HepG2 (cell line): ENCODE data around the gene SGF29. TPM values are rescaled to one million over a fixed set of nuclear protein-coding genes. Genes with fewer than 3 reads are reported as not detected.

Experiments used
- AKNA ChIP-seq: sonication (generic); formaldehyde crosslinking; IDR thresholded peaks from 2 replicates; pipeline ENCODE4 v1.4.0; 2020; ENCODE audit warnings: missing genetic modification reagents, borderline replicate concordance
- ATF5 ChIP-seq: sonication (generic); formaldehyde crosslinking; IDR thresholded peaks from 2 replicates; pipeline ENCODE4 v1.4.0; 2020; ENCODE audit warnings: mild to moderate bottlenecking, low read depth, missing genetic modification reagents
- CTCF ChIP-seq: sonication (generic); formaldehyde crosslinking; IDR thresholded peaks from 2 replicates; pipeline ENCODE4 v1.5.0; 2020; ENCODE audit warnings: mild to moderate bottlenecking, missing genetic modification reagents, moderate library complexity
- ETV5 ChIP-seq: IDR thresholded peaks from 2 replicates; pipeline ENCODE4 v1.6.1; 2018; ENCODE audit warnings: missing biosample characterization, missing genetic modification reagents, inconsistent platforms, borderline replicate concordance
- HOMEZ ChIP-seq: IDR thresholded peaks from 2 replicates; pipeline ENCODE4 v1.6.1; 2016; ENCODE audit warnings: low read depth
- HOXA5 ChIP-seq: sonication (generic); formaldehyde crosslinking; IDR thresholded peaks from 2 replicates; pipeline ENCODE4 v1.4.0; 2020; ENCODE audit warnings: missing genetic modification reagents
- KDM4B ChIP-seq: sonication (generic); formaldehyde crosslinking; IDR thresholded peaks from 2 replicates; pipeline ENCODE4 v1.4.0; 2020; ENCODE audit warnings: missing genetic modification reagents
- NFRKB ChIP-seq: fragments of 450-650 bp; IDR thresholded peaks from 2 replicates; pipeline ENCODE4 v1.6.1; 2017
- SATB2 ChIP-seq: sonication (generic); formaldehyde crosslinking; IDR thresholded peaks from 2 replicates; pipeline ENCODE4 v1.5.0; 2020; ENCODE audit warnings: missing genetic modification reagents
- SRSF4 ChIP-seq: fragments of 200-400 bp; formaldehyde crosslinking; IDR thresholded peaks from one replicate; pipeline ENCODE4 v1.6.1; 2018; ENCODE audit warnings: mild to moderate bottlenecking, low read depth, low read length, moderate library complexity; ENCODE audit not compliant: poor library complexity, severe bottlenecking
- TAF15 ChIP-seq: fragments of 200-400 bp; formaldehyde crosslinking; IDR thresholded peaks from one replicate; pipeline ENCODE4 v1.6.1; 2018; ENCODE audit warnings: mild to moderate bottlenecking, low read depth, low read length; ENCODE audit not compliant: poor library complexity, severe bottlenecking
- ZBTB38 ChIP-seq: sonication (generic); formaldehyde crosslinking; IDR thresholded peaks from 2 replicates; pipeline ENCODE4 v1.5.1; 2020; ENCODE audit warnings: mild to moderate bottlenecking, missing genetic modification reagents
- ZNF576 ChIP-seq: sonication (generic); formaldehyde crosslinking; IDR thresholded peaks from 2 replicates; pipeline ENCODE4 v1.4.0; 2020; ENCODE audit warnings: mild to moderate bottlenecking, missing genetic modification reagents
- ZNF598 ChIP-seq: sonication (generic); formaldehyde crosslinking; IDR thresholded peaks from 2 replicates; pipeline ENCODE4 v1.5.1; 2020; ENCODE audit warnings: mild to moderate bottlenecking, missing genetic modification reagents, borderline replicate concordance
- ZNF724P ChIP-seq: sonication (generic); formaldehyde crosslinking; IDR thresholded peaks from 2 replicates; pipeline ENCODE4 v1.8.0; 2022; ENCODE audit warnings: missing genetic modification reagents, borderline replicate concordance
- ZNF746 ChIP-seq: sonication (generic); formaldehyde crosslinking; IDR thresholded peaks from 2 replicates; pipeline ENCODE4 v1.8.0; 2022; ENCODE audit warnings: mild to moderate bottlenecking, missing genetic modification reagents
- ZNF749 ChIP-seq: sonication (generic); formaldehyde crosslinking; IDR thresholded peaks from 2 replicates; pipeline ENCODE4 v1.8.0; 2022; ENCODE audit warnings: mild to moderate bottlenecking, missing genetic modification reagents, moderate library complexity, borderline replicate concordance
- ZSCAN29 ChIP-seq: sonication (generic); formaldehyde crosslinking; conservative IDR thresholded peaks from 2 replicates; pipeline ENCODE4 v1.4.0; 2020; ENCODE audit warnings: mild to moderate bottlenecking, missing genetic modification reagents
- polyA plus RNA-seq, 8 experiments: library from polyadenylated mRNA; depleted of rRNA in 3 of 8; stranded (reverse) in 7 of 8; unstranded in 1 of 8; fragments of >200 nt; fragmentation: Illumina TruSeq in 4 of 8; extraction: Trizol in 4 of 8; gene quantifications; 2 replicates each; pipeline versions ENCODE4 v1.2.1 to v1.2.3, GENCODE V29; 2011 to 2016; ENCODE audit warnings: low read depth in 4 of 8, missing spikeins in 1 of 8, mixed read lengths in 1 of 8; ENCODE audit not compliant: insufficient read depth in 1 of 8
- total RNA-seq, 5 experiments: library from RNA; depleted of rRNA; stranded (reverse); fragments of >200 nt; fragmentation: Illumina TruSeq; extraction: Trizol; gene quantifications; 2 replicates each; pipeline ENCODE4 v1.2.3, GENCODE V29; 2016; ENCODE audit warnings: low read depth in 1 of 5
- TF ChIP-seq, protein P1 (sequence below): sonication (generic); formaldehyde crosslinking; IDR thresholded peaks from 2 replicates; pipeline ENCODE4 v1.4.0; 2020; ENCODE audit warnings: missing genetic modification reagents, borderline replicate concordance

The SGF29 gene
- total and polyA plus RNA-seq, 2 of the 13 experiments (the other 11 are each of a cell fraction or from before 2014, with no cell fraction given): 5.0 to 29.4 TPM

DNA sequence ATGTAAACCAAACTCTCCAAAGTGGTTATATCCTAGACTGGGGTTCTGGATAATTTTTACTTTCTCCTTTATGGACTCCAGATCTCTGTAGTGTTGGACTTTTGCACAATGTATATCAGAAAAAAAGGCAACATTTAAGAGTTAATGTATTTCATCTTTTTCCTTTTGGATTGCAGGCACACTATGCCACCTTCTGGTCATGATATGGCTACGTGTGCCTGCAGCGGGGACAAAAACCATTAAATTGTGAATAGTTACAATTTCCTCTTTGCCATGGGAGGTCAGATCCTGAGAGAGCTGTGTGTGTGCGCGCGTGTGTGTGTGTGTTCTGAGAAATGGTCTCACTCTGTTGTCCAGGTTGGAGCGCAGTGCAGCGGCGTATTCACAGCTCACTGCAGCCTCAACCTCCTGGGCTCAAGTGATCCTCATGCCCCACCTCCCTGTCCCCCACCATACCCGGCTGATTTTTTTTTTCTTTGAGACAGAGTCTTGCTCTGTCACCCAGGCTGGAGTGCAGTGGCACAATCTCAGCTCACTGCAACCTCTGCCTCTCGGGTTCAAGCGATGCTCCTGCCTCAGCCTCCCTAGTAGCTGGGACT lies 4.3 kb upstream of the SGF29 start (continued):
- TF ChIP-seq AKNA (CRISPR knock-in tag) (no peak), ZNF576 (CRISPR knock-in tag) (no peak), KDM4B (CRISPR knock-in tag) (no peak), TAF15 (no peak), ZNF749 (no peak), ZSCAN29 (CRISPR knock-in tag) (no peak), ZNF724P (no peak), ZNF746 (CRISPR knock-in tag) (no peak), NFRKB (no peak), CTCF (CRISPR knock-in tag) (peak; percentile 90), ATF5 (CRISPR knock-in tag) (no peak), SRSF4 (no peak), ZNF598 (CRISPR knock-in tag) (no peak), HOXA5 (CRISPR knock-in tag) (no peak), HOMEZ (no peak), ZBTB38 (CRISPR knock-in tag) (0 out of 2 replicates have a peak, but pooled peaks have one; percentile 31), SATB2 (CRISPR knock-in tag) (no peak), ETV5 (CRISPR knock-in tag) (no peak)
- TF ChIP-seq, protein P1, sequence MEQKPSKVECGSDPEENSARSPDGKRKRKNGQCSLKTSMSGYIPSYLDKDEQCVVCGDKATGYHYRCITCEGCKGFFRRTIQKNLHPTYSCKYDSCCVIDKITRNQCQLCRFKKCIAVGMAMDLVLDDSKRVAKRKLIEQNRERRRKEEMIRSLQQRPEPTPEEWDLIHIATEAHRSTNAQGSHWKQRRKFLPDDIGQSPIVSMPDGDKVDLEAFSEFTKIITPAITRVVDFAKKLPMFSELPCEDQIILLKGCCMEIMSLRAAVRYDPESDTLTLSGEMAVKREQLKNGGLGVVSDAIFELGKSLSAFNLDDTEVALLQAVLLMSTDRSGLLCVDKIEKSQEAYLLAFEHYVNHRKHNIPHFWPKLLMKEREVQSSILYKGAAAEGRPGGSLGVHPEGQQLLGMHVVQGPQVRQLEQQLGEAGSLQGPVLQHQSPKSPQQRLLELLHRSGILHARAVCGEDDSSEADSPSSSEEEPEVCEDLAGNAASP (CRISPR knock-in tag): 0 out of 2 replicates have a peak, but pooled peaks have one; percentile 19
